ENCODE results near the gene USP3.
"Not testable (repeated sequence)": the region's sequence is repeated elsewhere in the genome, so short reads cannot be mapped to it uniquely, and the experiment has no call there.

The USP3 gene

DNA sequence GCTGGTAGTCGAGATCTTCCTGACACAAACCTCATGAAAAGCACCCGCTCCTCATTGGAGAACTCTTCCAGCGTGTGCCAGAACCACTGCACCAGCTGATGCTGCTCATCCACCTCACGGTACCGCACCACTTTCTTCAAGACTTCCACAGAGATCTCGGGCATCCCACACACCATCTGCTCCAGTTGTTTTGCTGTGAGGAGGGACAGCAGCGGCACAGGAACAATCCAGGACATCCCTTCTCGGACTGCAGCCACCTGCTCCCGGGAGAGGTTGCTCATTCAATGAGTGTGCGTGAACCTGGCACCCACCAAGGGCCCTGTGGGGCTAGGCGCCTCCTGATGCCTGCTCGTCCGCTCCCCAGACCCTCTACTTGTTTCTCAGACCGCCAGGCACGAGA, 107.9 kb downstream of the USP3 start:
- in situ Hi-C loops (cut with MboI; ENCODE audit: low pct_unique_long_range_greater_than_20kb, low sequenced_read_pairs, unreplicated experiment) = loop anchor here (25.0 kb wide), 1 partner anchor 450 kb away; no protein-coding TSS in a partner anchor
- TF ChIP-seq, protein P1, sequence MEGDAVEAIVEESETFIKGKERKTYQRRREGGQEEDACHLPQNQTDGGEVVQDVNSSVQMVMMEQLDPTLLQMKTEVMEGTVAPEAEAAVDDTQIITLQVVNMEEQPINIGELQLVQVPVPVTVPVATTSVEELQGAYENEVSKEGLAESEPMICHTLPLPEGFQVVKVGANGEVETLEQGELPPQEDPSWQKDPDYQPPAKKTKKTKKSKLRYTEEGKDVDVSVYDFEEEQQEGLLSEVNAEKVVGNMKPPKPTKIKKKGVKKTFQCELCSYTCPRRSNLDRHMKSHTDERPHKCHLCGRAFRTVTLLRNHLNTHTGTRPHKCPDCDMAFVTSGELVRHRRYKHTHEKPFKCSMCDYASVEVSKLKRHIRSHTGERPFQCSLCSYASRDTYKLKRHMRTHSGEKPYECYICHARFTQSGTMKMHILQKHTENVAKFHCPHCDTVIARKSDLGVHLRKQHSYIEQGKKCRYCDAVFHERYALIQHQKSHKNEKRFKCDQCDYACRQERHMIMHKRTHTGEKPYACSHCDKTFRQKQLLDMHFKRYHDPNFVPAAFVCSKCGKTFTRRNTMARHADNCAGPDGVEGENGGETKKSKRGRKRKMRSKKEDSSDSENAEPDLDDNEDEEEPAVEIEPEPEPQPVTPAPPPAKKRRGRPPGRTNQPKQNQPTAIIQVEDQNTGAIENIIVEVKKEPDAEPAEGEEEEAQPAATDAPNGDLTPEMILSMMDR (IDR thresholded peaks at IDR 0.05; ENCODE audit: extremely low read depth, insufficient read depth, missing control alignments) = no peak

DNA sequence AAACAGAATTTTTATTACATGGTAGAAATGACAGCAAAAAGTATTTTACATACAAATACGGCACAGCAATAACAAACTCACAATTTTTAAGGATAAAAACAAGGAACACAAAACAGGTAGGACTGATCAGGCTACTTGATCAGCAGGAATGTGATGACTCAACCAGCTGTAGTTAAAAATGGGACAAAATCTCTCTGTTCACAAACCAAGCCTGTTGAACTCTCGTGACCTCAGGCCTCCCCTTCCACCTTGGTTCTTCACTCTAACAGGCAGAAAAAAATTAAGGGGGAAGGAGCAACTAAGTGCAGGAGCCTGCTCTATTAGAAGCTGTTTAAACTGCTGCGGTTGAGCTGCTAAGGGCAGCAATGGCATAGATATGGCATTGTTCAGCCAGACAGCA, 111.5 kb downstream of the USP3 start:
- in situ Hi-C loops (cut with MboI; ENCODE audit: low pct_unique_long_range_greater_than_20kb, low sequenced_read_pairs, unreplicated experiment) = loop anchor here (25.0 kb wide), 1 partner anchor 446 kb away; no protein-coding TSS in a partner anchor

More for the DNA sequence above, 107.9 kb downstream of the USP3 start:
- DNase-seq (ENCODE audit: low spot score) = no peak

DNA sequence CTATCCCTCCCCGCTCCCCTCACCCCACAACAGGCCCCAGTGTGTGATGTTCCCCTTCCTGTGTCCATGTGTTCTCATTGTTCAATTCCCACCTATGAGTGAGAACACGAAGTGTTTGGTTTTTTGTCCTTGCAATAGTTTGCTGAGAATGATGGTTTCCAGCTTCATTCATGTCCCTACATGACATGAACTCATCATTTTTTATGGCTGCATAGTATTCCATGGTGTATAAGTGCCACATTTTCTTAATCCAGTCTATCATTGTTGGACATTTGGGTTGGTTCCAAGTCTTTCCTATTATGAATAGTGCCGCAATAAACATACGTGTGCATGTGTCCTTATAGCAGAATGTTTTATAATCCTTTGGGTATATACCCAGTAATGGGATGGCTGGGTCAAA, 112.8 kb downstream of the USP3 start:
- DNase-seq (ENCODE audit: low spot score) = not testable (repeated sequence)
- in situ Hi-C loops (cut with MboI; ENCODE audit: low pct_unique_long_range_greater_than_20kb, low sequenced_read_pairs, unreplicated experiment) = loop anchor here (25.0 kb wide), 1 partner anchor 445 kb away; no protein-coding TSS in a partner anchor

More for the DNA sequence above, 111.5 kb downstream of the USP3 start:
- no peak for DNase-seq (ENCODE audit: low spot score)
- TF ChIP-seq, protein P1 (IDR thresholded peaks at IDR 0.05; ENCODE audit: extremely low read depth, insufficient read depth, missing control alignments) = no peak

DNA sequence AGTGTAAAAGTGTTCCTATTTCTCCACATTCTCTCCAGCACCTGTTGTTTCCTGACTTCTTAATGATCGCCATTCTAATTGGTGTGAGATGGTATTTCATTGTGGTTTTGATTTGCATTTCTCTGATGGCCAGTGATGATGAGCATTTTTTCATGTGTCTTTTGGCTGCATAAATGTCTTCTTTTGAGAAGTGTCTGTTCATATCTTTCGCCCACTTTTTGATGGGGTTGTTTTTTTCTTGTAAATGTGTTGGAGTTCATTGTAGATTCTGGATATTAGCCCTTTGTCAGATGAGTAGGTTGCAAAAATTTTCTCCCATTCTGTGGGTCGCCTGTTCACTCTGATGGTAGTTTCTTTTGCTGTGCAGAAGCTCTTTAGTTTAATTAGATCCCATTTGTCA, 113.2 kb downstream of the USP3 start:
- in situ Hi-C loops (cut with MboI; ENCODE audit: low pct_unique_long_range_greater_than_20kb, low sequenced_read_pairs, unreplicated experiment) = loop anchor here (25.0 kb wide), 1 partner anchor 445 kb away; no protein-coding TSS in a partner anchor

DNA sequence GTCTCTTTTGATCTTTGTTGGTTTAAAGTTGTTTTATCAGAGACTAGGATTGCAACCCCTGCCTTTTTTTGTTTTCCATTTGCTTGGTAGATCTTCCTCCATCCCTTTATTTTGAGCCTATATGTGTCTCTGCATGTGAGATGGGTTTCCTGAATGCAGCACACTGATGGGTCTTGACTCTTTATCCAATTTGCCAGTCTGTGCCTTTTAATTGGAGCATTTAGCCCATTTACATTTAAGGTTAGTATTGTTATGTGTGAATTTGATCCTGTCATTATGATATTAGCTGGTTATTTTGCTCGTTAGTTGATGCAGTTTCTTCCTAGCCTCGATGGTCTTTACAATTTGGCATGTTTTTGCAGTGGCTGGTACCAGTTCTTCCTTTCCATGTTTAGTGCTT, 116.4 kb downstream of the USP3 start:
- in situ Hi-C loops (cut with MboI; ENCODE audit: low pct_unique_long_range_greater_than_20kb, low sequenced_read_pairs, unreplicated experiment) = loop anchor here (25.0 kb wide), 1 partner anchor 442 kb away; no protein-coding TSS in a partner anchor
- not testable (repeated sequence) for DNase-seq (ENCODE audit: low spot score)

More for the DNA sequence above, 113.2 kb downstream of the USP3 start:
- DNase-seq (ENCODE audit: low spot score) = not testable (repeated sequence)

DNA sequence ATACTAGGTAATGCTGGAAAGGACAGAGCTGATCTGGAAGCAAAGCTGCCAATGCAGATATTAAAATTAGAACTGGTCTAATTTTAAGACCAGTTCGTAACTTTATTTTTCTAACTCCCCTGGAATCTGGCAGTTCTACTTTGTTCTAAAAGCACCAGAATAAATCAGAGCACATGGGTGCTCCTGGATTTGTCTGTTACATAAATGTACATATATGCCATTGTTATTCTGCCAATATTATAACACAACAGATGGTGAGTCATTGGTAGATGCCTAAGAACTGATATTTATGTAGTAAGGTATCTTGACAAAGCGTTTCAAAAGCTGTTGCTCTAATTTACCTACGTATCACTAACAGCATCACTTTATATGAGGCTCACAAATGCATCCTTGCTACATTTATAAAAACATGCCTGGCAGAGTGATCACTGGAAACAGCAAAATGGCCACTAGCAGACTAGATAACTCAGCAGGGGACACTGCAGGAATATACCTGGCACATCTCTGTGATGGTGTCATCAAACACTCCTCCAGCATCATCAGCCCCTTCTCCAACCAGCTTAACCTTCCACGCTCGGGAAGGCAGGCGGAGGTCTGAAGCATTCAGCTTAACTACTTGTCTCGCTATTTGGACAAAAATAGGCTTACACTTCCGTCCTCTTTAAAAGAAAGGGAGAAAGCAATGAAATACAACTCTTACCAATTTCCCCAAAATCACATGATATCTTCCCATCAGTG, 119.0 kb downstream of the USP3 start:
- in situ Hi-C loops (cut with MboI; ENCODE audit: low pct_unique_long_range_greater_than_20kb, low sequenced_read_pairs, unreplicated experiment) = loop anchor here (25.0 kb wide), 1 partner anchor 439 kb away; no protein-coding TSS in a partner anchor
- DNase-seq (ENCODE audit: low spot score) = no peak
- TF ChIP-seq, protein P1 (IDR thresholded peaks at IDR 0.05; ENCODE audit: extremely low read depth, insufficient read depth, missing control alignments) = no peak

DNA sequence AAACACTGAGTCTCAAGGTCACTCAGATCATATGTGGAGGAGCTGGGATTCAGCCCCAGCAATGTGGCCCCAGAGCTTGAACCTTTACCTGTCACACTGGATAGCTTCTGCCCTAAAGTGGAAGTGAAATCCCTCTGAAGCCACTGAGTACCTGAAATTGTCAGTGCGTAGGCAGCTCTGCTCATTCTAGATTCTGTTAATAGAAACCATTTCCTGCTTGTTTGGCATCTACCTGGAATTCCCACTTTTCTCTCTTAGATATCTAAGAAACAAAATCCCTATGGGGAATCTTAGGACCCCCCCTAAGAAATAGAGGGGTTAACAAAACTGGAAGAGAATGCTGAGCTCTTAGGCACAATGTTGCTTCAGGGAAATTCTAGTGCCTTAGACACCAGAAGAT, 122.6 kb downstream of the USP3 start:
- in situ Hi-C loops (cut with MboI; ENCODE audit: low pct_unique_long_range_greater_than_20kb, low sequenced_read_pairs, unreplicated experiment) = no loop called here
- TF ChIP-seq, protein P1 (IDR thresholded peaks at IDR 0.05; ENCODE audit: extremely low read depth, insufficient read depth, missing control alignments) = no peak
- peak; percentile 46 for DNase-seq (ENCODE audit: low spot score)

DNA sequence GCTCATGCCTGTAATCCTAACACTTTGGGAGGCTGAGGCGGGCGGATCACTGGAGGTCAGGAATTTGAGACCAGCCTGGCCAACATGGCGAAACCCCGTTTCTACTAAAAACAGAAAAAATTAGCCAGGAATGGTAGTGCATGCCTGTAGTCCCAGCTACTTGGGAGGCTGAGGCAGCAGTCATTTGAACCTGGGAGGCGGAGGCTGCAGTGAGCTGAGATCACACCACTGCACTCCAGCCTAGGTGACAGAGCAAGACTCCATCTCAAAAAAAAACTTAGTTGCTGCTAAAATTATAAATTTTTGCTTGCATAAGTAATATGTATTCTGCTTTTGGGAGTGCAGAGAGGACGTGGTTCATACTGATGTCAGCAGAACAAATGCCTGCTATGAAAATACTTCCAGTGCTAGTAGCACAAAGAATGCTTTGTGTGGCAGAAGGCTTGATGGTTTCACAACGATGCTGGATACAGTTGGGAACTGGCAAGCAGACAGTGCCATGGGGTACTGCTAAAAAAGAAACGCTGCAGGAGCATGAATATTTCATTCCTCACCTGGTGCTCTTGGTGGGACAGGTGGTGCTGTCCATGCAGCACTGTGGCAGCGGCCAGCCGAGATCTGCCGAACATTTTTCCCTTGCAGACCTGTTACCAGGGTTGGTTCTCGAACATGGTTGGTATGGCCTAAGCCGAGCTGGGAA, 123.9 kb downstream of the USP3 start:
- in situ Hi-C loops (cut with MboI; ENCODE audit: low pct_unique_long_range_greater_than_20kb, low sequenced_read_pairs, unreplicated experiment) = no loop called here
- TF ChIP-seq, protein P1 (IDR thresholded peaks at IDR 0.05; ENCODE audit: extremely low read depth, insufficient read depth, missing control alignments) = no peak
- no peak for DNase-seq (ENCODE audit: low spot score)
